Activated CD8-positive, alpha-beta memory T cell treated with anti-CD3 and anti-CD28 coated beads, Interleukin-2, amount 50 U/mL, for 24 hours (primary cell): Measurements from ENCODE around the gene SETD6.
"Not testable (repeated sequence)": the region's sequence is repeated elsewhere in the genome, so short reads cannot be mapped to it uniquely, and the experiment has no call there.

Experiments
- DNase-seq: peaks from one replicate; pipeline ENCODE4 v3.0.0-alpha.2; 2020; ENCODE audit errors: extremely low read depth

SETD6 gene

GRCh38 chr16:58537124-58537906 lies 22.0 kb downstream of the SETD6 start:
- no peak for DNase-seq

DNA sequence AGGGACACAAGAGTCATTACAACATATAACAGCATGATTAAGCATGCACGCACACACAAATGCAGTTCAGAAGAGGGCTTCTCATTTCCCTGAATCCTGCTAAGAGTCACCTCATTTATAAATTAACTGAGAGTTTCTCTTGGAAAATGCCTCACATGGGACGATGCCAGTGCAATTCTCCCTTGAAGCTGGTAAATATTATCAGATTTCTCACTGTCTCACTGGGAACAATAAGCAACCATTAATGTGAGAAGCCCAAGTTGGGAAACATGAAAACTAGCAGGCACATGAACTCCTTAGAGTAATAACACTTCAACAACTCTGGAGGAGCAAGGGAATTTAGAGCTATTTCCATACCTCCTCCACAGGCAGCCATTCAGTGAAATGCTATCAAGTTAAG lies 26.4 kb downstream of the SETD6 start:
- no peak for DNase-seq

GRCh38 chr16:58542291-58542690 lies 27.0 kb downstream of the SETD6 start:
- DNase-seq, result no peak

GRCh38 chr16:58543685-58544084 lies 28.4 kb downstream of the SETD6 start:
- DNase-seq, result no peak

DNA sequence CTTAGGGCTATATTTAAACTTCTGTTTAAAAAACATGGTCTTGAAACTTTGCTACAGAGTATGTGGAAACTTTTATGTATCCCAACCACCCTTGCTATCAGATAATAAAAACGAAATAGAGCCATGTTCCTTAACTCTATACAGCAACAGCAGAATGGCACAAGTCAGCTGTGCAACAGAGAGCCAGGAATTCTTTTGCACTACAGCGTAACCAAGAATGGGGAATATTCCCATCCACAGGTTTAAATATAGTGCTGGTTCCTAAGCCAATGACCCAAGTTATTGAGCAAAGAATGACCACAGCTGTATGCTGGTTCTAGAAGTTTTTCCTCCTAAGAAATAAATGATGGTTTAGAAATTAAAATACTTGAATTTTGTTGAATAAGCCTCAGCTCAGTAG lies 33.1 kb downstream of the SETD6 start:
- no peak for DNase-seq

- no peak for DNase-seq
Observed at GRCh38 chr16:58551496-58551895, 36.2 kb downstream of the SETD6 start.

DNA sequence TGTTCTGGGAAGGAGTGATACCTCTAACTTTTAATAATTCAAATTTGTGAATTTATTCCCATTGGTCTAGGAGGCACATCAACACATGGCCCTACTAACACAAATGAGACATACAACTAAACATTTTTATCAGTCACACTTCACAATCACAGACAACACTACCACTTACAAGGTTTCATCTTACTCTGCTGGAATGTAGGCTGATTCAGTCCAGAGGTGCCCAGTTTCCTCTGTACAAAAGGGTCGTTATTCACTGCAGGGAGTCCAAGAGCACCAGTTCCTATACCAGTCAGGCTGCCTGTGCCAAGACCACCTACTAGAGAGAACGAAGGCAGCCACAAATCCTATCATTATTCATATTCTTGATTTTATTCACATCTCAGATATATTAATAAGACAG lies 41.4 kb downstream of the SETD6 start:
- no peak for DNase-seq

- no peak for DNase-seq
Observed at GRCh38 chr16:58563235-58563634, 47.9 kb downstream of the SETD6 start.

- no peak for DNase-seq
Observed at GRCh38 chr16:58563775-58564174, 48.5 kb downstream of the SETD6 start.

GRCh38 chr16:58565697-58566096 lies 50.4 kb downstream of the SETD6 start:
- not testable (repeated sequence) for DNase-seq
